HG02840 (cell line): ENCODE results near the gene GARNL3.

Source experiments
- ATAC-seq: cut with Tn5 transposase; IDR thresholded peaks from one replicate; pipeline ENCODE4 v1.9.1; 2021; ENCODE audit warnings: mild to moderate bottlenecking, moderate library complexity, moderate number of reproducible peaks; ENCODE audit not compliant: unreplicated experiment, low FRiP score

GARNL3 gene

DNA sequence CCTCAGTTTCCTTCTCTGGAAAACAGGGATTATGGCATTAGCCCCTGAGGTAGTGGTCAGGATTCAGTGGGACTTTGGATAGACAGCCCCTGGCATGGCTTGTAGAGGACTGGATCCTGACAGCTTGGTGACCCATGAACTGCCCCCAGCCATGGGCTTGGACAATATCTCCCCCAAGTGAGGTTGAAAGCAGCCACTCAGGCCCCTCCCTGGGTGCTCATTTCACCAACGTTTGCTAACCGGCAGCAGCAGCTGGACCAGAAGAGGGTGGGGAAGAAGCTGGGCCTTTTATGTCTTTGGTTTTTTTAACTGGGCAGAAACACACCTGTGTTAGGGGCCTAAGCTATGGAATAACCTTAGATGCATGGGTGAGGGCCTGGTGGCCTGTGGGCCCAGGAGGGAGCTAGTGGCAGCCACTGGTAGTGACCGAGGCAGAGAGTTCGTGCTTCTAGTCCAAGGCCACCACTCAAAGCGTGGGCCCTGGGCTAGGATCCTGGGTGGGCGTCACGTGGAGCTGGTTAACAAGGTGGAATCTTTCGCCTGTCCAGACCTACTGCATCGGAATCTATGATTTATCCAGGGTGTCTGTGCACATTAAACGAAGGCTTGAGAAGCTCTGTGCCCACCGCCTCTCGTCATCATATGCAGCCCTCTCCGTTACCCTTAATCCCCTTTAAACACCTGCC lies 134.3 kb downstream of the GARNL3 start:
- no peak for ATAC-seq

DNA sequence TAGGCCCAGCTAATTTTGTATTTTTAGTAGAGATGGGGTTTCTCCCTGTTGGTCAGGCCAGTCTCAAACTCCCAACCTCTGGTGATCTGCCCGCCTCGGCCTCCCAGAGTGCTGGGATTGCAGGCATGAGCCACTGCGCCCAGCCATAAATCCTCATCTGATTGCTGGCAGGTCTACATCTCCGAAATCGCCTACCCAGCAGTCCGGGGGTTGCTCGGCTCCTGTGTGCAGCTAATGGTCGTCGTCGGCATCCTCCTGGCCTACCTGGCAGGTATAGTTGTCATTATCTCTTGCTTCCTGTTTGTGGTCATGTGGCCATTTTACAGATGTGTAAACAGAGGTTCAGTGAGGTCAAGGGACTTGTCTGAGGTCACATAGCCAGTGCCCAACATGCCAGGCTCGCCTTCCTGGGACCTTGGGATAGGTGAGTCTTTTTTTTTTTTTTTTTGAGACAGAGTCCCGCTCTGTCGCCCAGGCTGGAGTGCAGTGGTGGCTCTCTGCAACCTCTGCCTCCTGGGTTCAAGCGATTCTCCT lies 135.2 kb downstream of the GARNL3 start:
- no peak for ATAC-seq

DNA sequence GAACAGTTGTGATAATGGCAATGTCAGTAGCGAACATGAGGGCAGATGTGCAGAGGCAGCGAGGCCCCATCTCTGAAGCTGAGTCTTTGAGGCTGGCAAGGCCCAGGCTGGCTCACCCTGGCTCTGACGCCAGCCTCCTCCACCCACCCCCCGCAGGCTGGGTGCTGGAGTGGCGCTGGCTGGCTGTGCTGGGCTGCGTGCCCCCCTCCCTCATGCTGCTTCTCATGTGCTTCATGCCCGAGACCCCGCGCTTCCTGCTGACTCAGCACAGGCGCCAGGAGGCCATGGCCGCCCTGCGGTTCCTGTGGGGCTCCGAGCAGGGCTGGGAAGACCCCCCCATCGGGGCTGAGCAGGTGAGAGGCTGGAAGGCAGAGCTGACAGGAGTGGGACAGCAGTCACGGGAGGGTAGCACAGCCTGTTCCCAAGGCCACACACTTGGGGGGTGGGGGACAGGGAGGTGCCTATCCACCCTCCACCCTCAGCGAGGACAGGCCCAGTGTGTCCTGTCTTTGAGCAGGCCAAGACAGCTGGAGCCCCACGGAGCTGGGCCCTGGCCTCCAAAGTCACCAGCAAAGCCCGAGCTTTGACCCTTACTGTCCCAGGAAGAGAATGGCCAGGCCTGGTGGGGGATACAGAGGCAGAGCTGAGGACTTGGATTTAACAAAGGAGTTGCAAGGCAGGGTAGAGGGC lies 138.0 kb downstream of the GARNL3 start:
- no peak for ATAC-seq

DNA sequence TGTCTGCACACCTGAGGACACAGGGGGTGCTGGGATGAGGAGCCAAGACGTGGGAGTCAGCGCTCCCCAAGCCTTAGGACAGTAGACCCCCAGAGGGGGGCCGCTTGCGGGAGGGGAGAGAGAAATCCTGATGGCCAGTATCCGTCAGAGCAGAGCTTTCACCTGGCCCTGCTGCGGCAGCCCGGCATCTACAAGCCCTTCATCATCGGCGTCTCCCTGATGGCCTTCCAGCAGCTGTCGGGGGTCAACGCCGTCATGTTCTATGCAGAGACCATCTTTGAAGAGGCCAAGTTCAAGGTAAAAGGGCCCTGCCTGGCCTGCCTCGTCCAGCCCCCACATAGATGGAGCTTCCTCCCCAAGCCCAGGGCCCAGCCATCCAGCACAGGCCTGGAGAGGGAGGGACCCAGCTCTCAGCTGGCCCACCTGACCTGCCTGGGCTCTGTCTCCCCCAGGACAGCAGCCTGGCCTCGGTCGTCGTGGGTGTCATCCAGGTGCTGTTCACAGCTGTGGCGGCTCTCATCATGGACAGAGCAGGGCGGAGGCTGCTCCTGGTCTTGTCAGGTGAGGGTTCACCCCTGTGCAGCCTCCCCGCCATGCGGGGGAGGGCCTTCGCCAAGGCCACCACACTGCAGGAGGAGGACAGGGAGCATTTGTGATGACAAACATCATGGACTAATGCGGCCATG lies 139.1 kb downstream of the GARNL3 start:
- ATAC-seq = no peak

DNA sequence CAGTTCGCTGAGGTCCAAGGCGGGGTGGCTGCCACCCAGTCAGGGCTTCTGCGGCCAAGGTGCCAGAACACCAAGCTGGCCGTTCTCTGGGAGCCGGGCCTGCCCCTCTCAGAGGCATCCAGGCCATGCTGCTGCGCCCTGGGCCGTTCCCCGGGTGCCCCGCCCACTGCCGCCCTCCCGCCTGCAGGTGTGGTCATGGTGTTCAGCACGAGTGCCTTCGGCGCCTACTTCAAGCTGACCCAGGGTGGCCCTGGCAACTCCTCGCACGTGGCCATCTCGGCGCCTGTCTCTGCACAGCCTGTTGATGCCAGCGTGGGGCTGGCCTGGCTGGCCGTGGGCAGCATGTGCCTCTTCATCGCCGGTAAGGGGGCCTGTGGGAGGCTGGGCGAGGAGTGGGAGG lies 140.1 kb downstream of the GARNL3 start:
- no peak for ATAC-seq

DNA sequence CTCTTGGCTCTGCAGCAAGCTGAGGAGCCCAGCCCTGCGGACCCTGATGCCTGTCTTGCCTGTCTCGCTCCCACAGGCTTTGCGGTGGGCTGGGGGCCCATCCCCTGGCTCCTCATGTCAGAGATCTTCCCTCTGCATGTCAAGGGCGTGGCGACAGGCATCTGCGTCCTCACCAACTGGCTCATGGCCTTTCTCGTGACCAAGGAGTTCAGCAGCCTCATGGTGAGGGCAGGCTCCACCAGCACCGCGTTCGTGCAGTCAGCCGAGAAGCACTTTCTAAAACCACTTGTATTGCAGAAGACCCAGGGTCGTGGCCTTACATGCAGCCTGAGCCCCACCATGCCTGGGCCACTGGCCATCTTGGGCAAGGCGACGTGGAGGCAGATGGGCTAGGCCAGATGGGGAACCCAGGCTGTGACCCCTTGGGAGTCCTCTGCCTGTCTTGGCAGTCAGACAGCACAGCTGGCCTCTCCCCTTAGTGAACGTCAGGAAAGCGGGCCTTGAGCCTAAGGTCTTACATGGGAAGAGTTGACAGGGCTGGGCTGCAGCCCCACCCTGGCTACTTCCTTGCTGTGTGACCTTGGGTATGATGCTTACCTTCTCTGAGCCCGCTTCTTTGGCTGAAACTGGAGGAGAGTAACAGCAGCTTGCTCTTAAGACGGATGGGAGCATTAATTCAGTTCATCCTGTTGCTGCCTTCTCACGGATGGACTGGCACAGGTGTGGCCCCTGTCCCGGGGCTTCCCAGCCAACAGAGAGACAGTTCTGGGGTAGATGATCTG lies 141.0 kb downstream of the GARNL3 start:
- no peak for ATAC-seq

DNA sequence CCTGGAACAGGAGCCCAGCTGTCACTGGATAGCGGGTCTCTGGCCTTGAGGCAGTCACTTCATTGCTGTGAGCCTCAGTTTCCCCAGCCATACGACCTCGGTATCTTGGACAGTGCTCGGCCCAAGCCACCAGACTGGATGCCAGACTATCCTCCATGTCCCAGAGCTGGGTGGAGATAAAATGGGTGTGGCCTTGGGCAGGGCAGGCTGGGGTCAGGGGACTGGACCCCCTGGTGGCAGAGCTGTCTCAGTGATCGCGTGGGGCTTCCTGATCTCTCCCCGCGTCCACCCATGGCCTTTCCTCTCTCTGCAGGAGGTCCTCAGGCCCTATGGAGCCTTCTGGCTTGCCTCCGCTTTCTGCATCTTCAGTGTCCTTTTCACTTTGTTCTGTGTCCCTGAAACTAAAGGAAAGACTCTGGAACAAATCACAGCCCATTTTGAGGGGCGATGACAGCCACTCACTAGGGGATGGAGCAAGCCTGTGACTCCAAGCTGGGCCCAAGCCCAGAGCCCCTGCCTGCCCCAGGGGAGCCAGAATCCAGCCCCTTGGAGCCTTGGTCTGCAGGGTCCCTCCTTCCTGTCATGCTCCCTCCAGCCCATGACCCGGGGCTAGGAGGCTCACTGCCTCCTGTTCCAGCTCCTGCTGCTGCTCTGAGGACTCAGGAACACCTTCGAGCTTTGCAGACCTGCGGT lies 142.4 kb downstream of the GARNL3 start:
- no peak for ATAC-seq

DNA sequence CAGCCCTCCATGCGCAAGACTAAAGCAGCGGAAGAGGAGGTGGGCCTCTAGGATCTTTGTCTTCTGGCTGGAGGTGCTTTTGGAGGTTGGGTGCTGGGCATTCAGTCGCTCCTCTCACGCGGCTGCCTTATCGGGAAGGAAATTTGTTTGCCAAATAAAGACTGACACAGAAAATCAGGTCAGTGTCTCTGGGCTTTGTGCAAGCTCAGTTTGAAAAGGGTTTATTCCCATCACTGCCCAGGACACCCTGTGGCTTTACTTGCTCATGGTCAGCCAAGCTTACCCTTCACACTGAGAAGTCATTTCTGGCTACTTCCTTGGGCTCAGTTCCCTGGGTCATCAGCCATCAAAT lies 142.9 kb downstream of the GARNL3 start:
- ATAC-seq = no peak

DNA sequence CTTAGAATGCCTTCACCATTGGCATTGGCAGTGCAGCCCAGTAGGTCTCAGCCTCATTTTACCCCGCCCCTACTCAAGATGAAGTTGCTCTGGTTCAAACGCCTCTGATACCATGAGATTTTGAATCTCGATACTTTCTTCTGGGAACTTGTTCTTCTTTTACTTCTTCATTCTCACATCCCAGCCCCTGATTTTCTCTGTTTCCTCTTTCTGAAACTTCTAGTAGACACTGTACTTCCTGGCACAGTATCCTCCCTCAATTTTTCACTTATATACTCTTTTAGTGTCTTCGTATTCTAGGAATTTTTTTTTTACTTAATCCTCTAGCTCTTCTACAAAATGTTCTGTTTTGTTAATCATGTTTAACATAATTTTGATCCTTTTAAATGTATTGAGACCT lies 146.5 kb downstream of the GARNL3 start:
- no peak for ATAC-seq

DNA sequence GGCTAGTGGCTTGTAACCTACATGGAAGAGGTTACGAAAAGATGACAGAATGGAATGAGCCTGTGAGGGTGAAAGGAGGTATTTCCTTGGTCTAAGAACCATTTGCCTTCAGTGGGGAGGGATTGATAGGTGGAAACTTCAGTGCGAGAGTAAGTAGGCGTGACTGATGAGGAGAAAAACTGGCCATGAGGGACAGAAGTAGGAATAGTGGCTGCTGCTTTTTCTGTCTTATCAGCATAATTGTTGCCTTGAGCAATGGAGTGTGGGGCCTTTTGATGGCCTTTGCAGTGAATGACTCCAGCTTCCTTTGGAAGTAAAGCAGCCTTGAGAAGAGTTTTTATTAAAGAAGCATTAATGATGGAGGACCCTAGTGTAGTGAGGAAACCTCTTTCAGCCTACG lies 150.6 kb downstream of the GARNL3 start:
- ATAC-seq = no peak

DNA sequence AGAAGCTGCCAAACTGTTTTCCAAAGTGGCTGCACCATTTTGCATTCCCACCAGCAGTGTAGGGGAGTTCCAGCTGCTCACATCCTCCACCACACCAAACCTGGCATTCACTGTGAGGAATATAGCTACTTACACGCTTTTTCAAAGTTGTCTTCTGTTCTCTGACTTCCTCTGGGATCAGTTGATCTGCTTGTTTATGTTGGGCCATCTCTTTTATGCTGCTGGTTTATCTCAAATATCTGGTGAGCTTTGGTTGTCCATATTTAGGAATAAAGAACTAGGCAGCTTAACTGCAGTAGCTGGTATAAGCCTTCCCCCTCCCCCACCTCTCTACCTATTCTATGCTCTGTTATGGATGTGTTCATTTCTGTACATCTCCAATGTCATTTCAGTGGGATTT lies 151.1 kb downstream of the GARNL3 start:
- ATAC-seq = no peak

DNA sequence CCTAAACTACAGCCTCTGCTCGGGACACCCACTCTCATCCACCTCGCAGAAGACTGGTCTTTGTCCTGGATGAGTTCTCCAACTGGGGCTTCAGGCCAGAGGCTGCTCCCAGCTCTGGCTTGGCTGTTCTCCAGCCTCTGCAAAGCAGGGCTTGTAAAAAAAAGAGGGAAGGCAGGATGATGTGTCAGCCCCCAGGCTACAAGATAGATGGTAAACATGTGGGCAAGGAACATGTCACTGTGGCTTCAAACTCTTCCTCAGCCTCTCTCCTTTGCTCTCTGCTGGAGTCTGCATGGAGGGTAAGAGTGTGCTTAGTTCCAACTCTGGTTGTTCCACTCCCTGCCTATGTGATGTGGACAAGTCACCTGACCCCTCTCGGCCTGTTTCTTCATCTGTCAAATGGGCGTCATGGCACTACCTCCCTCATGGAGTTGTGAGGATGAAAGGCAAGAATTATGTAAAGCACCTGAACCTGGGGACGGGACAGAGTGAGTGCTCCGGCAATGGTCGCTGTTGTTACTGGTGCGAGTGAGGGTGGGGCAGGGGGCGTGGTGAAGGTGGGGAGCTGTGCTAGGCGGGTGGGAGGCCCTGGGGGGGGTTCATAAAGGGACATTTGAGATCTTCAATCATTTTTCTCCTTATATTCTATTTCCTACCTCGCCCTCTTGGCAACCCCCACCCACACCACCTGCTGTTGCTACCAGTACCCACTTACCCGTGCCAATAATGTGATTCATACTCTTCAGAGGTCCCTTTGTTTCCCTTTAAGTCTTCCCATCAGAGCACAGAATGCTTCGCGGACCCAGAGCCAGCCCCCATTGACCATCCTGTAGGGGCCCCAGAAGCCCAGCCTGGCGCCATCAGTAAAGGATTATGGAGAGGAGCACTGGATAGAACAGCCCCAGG lies 152.8 kb downstream of the GARNL3 start:
- ATAC-seq = no peak

DNA sequence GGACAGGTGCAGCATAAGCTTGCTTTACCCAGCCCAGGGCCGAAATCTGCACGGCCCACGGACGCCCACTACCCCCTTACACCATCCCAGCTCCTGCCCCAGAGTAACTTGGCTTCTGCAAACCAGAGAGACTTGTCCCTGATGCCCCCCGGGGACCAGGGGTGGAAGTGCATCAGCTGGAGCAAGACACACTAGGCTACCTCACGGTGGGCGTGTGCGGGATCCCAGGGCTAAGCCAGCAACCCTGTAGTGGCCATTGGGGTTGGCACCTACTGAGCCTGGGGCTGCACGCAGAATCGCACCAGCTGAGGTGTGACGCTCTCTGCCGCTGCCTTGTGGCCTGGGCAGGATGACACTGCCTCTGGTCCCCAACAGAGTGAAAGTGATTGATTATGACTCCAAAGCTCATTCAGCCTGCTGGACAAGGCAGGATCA lies 153.5 kb downstream of the GARNL3 start:
- no peak for ATAC-seq

DNA sequence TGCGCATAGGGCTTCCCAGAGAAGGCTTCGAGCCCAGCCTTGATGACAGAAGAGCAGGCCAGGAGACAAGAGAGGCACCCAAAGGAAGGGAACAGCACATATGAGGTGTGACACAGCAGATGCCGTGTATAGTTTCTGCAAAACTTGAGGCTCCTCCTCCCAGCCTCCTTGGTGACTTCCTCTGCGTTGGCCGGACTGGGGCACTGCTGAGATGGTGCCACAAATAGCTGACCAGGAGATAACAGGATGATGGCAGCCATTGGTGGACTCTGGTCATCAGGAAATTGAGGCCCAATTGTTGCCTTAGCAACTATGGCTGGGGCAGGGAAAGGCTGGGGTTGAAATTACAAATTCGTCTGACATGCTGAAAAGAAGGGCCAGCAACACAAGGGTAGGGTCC lies 154.8 kb downstream of the GARNL3 start:
- no peak for ATAC-seq

DNA sequence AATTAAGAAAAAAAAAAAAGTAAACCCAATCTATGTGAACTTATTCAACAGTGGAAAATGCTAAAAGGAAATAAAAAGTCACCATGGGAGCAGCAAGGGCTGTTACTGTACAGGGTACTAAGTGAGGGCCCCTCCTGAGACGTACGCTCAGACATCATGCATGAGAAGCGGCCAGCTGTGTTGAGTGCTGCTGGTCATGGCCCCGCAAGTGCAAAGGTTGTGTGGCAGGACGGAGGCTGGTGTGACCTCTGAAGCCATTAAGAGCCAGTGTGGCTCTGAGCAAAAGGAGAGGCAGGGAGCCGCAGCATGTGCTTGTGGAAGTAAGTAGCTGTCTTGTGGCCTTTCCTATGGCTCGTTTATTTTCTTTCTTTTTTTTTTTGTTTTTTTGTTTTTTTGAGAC lies 156.5 kb downstream of the GARNL3 start:
- ATAC-seq = no peak

DNA sequence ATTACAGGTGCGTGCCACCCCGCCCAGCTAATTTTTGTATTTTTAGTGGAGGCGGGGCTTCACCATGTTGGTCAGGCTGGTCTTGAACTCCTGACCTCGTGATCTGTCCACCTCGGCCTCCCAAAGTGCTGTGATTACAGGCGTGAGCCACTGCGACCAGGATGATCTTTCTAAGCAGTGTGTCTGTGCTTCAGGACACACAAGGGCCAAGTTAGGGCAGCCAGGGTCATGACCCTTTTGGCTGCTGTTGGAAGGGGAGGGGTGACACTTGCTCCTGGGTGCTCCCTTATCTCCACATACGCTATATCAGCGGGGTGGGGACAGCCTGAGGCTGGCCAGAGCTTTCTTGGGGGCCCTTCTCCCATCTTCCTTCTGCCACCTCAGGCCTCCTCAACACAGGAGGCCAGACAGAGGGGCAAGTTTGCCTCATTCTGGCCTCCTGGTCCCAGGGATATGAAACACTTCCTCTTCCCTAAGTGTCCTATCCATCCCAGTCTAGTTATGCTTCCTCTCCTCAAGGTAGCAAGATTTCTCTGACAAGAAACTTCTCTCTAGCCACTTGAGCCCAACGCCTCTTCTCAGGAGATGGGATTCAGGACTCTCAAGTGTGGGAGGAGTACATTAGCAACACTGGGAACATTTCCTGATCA lies 157.7 kb downstream of the GARNL3 start:
- ATAC-seq = no peak

DNA sequence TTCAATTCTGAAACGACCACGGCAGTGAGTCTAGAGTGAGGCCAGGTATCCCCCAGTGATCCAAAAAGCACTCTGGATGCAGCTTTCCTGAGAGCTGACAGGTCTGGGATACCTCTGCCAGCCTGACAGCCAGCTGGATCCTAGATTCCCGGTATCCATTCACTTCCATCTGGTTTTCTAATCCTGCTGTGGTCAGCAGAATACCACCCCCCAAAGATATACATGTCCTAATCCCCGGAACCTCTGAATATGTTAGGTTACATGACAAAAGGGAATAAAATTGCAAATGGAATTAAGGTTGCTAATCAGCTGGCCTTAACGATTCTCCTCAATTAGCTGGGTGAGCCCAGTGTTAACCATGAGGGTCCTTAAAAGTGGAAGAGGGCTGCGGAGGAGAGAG lies 158.2 kb downstream of the GARNL3 start:
- ATAC-seq = no peak

DNA sequence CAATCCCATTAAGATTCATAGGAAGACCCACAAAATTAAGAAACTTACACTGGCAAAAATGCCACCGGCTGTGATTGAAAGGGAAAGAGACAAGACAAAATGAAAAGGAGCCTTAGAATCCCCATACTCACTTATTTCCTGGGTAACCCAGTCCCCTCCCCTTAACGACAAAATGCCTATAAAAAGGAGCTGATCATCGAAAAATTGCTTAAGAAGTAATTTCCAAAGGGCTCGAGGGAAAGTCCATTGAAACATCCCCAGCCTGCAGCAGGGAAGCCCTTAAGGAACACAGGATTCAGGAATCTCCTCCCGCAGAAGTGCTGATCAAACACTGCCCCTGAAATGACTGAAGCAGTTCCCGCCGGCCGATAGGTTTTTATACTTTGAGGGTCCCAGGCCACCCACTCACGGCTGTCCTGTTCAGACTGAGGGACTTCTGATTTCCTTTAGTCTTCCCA lies 158.9 kb downstream of the GARNL3 start:
- peak; percentile 15 for ATAC-seq
